PC-3 (cell line): ENCODE measurements around the gene IL24. TPM values are rescaled to one million over a fixed set of nuclear protein-coding genes. Genes with fewer than 3 reads are reported as not detected.

Experiments
- ATAC-seq: fragments of 200-7000 bp; cut with Tn5 transposase; 2 replicates; pipeline ENCODE4 v1.9.1; 2020; ENCODE audit warnings: mild to moderate bottlenecking, moderate library complexity
- BruUV-seq: library from RNA; stranded (reverse); fragments of 400-500 nt; replicated peaks from 2 replicates; lab custom pipeline; 2021; lab: Mats Ljungman, UMichigan
- CTCF ChIA-PET: fragments of 300-600 bp; sonication (Branson Sonifier 250); formaldehyde crosslinking; loops from one replicate; lab custom pipeline; 2022; ENCODE audit warnings: antibody characterized with exemption; lab: Charles Lee
- POLR2A ChIA-PET: fragments of 300-600 bp; sonication (Branson Sonifier 250); formaldehyde crosslinking; loops from one replicate; lab custom pipeline; 2022; ENCODE audit warnings: antibody characterized with exemption; ENCODE audit not compliant: unreplicated experiment; lab: Charles Lee
- DNase-seq: peaks from one replicate; pipeline ENCODE4 v3.0.0-alpha.2; 2015
- H2AFZ ChIP-seq: fragments of 300-600 bp; sonication (generic); 2 replicates; pipeline ENCODE4 v1.6.0; 2016; ENCODE audit warnings: antibody characterized with exemption, low read length
- H3F3A ChIP-seq: fragments of 300-600 bp; sonication (generic); one replicate; pipeline ENCODE4 v1.6.0; 2017; ENCODE audit warnings: antibody characterized with exemption, low read length, control low read depth, mild to moderate bottlenecking; ENCODE audit not compliant: unreplicated experiment
- H3K27ac ChIP-seq: fragments of 300-600 bp; sonication (generic); 2 replicates; pipeline ENCODE4 v1.5.1; 2016; ENCODE audit warnings: mild to moderate bottlenecking, low read length
- H3K27me3 ChIP-seq: fragments of 300-600 bp; sonication (generic); 2 replicates; pipeline ENCODE4 v1.6.1; 2016; ENCODE audit warnings: low read length, mixed read lengths
- H3K36me3 ChIP-seq: fragments of 300-600 bp; sonication (generic); 2 replicates; pipeline ENCODE4 v1.6.1; 2016; ENCODE audit warnings: low read depth, mixed run types, low read length, mixed read lengths
- H3K4me1 ChIP-seq: fragments of 300-600 bp; sonication (generic); 2 replicates; pipeline ENCODE4 v1.5.1; 2016; ENCODE audit warnings: low read length; ENCODE audit not compliant: insufficient read depth
- H3K4me2 ChIP-seq: fragments of 300-600 bp; sonication (generic); 2 replicates; pipeline ENCODE4 v1.6.0; 2016; ENCODE audit warnings: low read length
- H3K4me3 ChIP-seq: fragments of 300-600 bp; sonication (generic); 2 replicates; pipeline ENCODE4 v1.5.1; 2016; ENCODE audit warnings: mild to moderate bottlenecking, low read length, mixed read lengths
- H3K79me2 ChIP-seq: fragments of 300-600 bp; sonication (generic); 2 replicates; pipeline ENCODE4 v1.6.1; 2017; ENCODE audit warnings: low read length, mixed read lengths
- H3K9ac ChIP-seq: fragments of 300-600 bp; sonication (generic); 2 replicates; pipeline ENCODE4 v1.6.0; 2016; ENCODE audit warnings: mild to moderate bottlenecking, low read length
- H3K9me2 ChIP-seq: fragments of 300-600 bp; sonication (generic); replicated peaks from 2 replicates; pipeline ENCODE4 v1.6.1; 2016; ENCODE audit warnings: mixed run types, low read length, mixed read lengths
- H3K9me3 ChIP-seq: fragments of 300-600 bp; sonication (generic); 2 replicates; pipeline ENCODE4 v1.6.1; 2016; ENCODE audit warnings: low read length, mixed read lengths
- H4K20me1 ChIP-seq: fragments of 300-600 bp; sonication (generic); 2 replicates; pipeline ENCODE4 v1.6.1; 2016; ENCODE audit warnings: low read length, mixed read lengths
- EZH2 ChIP-seq: fragments of 300-600 bp; sonication (generic); IDR thresholded peaks from one replicate; pipeline ENCODE4 v1.6.1; 2017; ENCODE audit warnings: antibody characterized with exemption, mild to moderate bottlenecking, low read length; ENCODE audit not compliant: unreplicated experiment
- EZH2phosphoT487 ChIP-seq: fragments of 300-600 bp; sonication (generic); IDR thresholded peaks from 2 replicates; pipeline ENCODE4 v1.6.1; 2018; ENCODE audit warnings: mild to moderate bottlenecking, antibody characterized with exemption, low read length, borderline replicate concordance
- intact Hi-C: fragments of 100-400 bp; cut with micrococcal nuclease; formaldehyde crosslinking; loops from 2 replicates; pipeline ENCODE4 v1.9.0; 2023
- total RNA-seq: library from RNA; depleted of rRNA; stranded (reverse); fragments of >200 nt; gene quantifications from 2 replicates; pipeline ENCODE4 v1.2.3, GENCODE V29; 2014
- TF ChIP-seq, protein P1 (sequence below): fragments of 300-600 bp; sonication (generic); conservative IDR thresholded peaks from 2 replicates; pipeline ENCODE4 v1.5.1; 2017; ENCODE audit warnings: antibody characterized with exemption, low read depth, mild to moderate bottlenecking, low read length

Gene IL24
- total RNA-seq, 1 experiment from 2014 or later, result 1.9 TPM

- Histone ChIP-seq H3K4me3 (no peak overlapping the region), H3K27ac (no peak overlapping the region), H3K9me3 (no peaks in the 10 kb centered on the region), H3K4me1 (peaks cover 54% of the 10 kb centered on the region), H3K36me3 (0 out of 2 replicates have a peak, but pooled peaks cover 2% of the 10 kb centered on the region), H3K9me2 (peaks cover 4% of the 10 kb centered on the region; the same call in 1 of the 2 replicates), H4K20me1 (no peaks in the 10 kb centered on the region), H3K27me3 (no peaks in the 10 kb centered on the region), H3F3A (no peaks in the 10 kb centered on the region), H3K4me2 (no peak overlapping the region), H3K9ac (no peak overlapping the region), H2AFZ (no peak overlapping the region), H3K79me2 (no peaks in the 10 kb centered on the region)
- CTCF ChIA-PET, result no interaction called here
- ATAC-seq, result no peak
- DNase-seq, result no peak
- POLR2A ChIA-PET, result interaction anchor here (0.6 kb wide), 1 partner anchor 95 kb away, joined by 4 read pairs; no protein-coding TSS in a partner anchor
- TF ChIP-seq, protein P1, sequence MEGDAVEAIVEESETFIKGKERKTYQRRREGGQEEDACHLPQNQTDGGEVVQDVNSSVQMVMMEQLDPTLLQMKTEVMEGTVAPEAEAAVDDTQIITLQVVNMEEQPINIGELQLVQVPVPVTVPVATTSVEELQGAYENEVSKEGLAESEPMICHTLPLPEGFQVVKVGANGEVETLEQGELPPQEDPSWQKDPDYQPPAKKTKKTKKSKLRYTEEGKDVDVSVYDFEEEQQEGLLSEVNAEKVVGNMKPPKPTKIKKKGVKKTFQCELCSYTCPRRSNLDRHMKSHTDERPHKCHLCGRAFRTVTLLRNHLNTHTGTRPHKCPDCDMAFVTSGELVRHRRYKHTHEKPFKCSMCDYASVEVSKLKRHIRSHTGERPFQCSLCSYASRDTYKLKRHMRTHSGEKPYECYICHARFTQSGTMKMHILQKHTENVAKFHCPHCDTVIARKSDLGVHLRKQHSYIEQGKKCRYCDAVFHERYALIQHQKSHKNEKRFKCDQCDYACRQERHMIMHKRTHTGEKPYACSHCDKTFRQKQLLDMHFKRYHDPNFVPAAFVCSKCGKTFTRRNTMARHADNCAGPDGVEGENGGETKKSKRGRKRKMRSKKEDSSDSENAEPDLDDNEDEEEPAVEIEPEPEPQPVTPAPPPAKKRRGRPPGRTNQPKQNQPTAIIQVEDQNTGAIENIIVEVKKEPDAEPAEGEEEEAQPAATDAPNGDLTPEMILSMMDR, result no peak
- TF ChIP-seq EZH2phosphoT487, result no peak
- no peak for TF ChIP-seq EZH2
- intact Hi-C loops, result no loop called here
- no TSS peak for BruUV-seq
Measured at GRCh38 chr1:206899717-206900116, 2.5 kb downstream of the IL24 start.

DNA sequence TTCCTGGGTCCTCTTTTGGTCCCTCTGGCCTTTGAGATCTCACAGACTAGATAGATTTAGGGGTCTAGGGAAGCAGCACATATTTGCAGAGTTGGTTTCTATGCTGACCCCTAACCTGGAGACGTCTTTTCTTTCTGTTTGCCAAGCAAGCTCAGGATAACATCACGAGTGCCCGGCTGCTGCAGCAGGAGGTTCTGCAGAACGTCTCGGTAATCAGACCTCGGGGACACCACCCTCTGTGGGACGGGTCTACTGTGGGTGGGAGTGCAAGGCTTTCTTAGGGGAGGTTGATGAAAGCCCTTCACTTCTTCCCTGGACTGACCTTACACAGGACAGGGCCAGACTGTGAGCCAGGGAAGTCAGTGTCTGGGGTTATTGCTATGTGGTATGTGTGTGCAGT, 2.9 kb downstream of the IL24 start:
- POLR2A ChIA-PET, result interaction anchor here (0.6 to 0.7 kb wide), 2 partner anchors 10 to 12 kb away, joined by 3 to 4 read pairs; no protein-coding TSS in a partner anchor
- Histone ChIP-seq H3K27me3 (no peaks in the 10 kb centered on the region), H3K9ac (no peak overlapping the region), H3K9me2 (peaks cover 4% of the 10 kb centered on the region; the same call in 1 of the 2 replicates), H3F3A (no peaks in the 10 kb centered on the region), H3K4me3 (no peak overlapping the region), H3K36me3 (0 out of 2 replicates have a peak, but pooled peaks cover 2% of the 10 kb centered on the region), H3K27ac (no peak overlapping the region), H3K4me1 (peaks cover 54% of the 10 kb centered on the region), H3K79me2 (no peaks in the 10 kb centered on the region), H4K20me1 (no peaks in the 10 kb centered on the region), H3K4me2 (no peak overlapping the region), H2AFZ (no peak overlapping the region), H3K9me3 (no peaks in the 10 kb centered on the region)
- no peak for DNase-seq
- intact Hi-C loops, result no loop called here
- ATAC-seq, result no peak
- no peak for TF ChIP-seq EZH2
- CTCF ChIA-PET, result no interaction called here
- BruUV-seq, result no TSS peak

GRCh38 chr1:206901944-206902343, 4.7 kb downstream of the IL24 start:
- POLR2A ChIA-PET, result no interaction called here
- peaks cover 4% of the 10 kb centered on the region; the same call in 1 of the 2 replicates for H3K9me2 ChIP-seq
- no peaks in the 10 kb centered on the region for H4K20me1 ChIP-seq
- no TSS peak for BruUV-seq
- TF ChIP-seq EZH2 (no peak), EZH2phosphoT487 (no peak)
- TF ChIP-seq, protein P1, result no peak
- H3K79me2 ChIP-seq, result no peaks in the 10 kb centered on the region
- H3K27me3 ChIP-seq, result no peaks in the 10 kb centered on the region
- ATAC-seq (no peak), DNase-seq (no peak)
- CTCF ChIA-PET, result no interaction called here
- no peak overlapping the region for H2AFZ ChIP-seq
- 0 out of 2 replicates have a peak, but pooled peaks cover 2% of the 10 kb centered on the region for H3K36me3 ChIP-seq
- no peak overlapping the region for H3K9ac ChIP-seq
- no peaks in the 10 kb centered on the region for H3K9me3 ChIP-seq
- H3K4me2 ChIP-seq, result no peak overlapping the region
- no peak overlapping the region for H3K27ac ChIP-seq
- intact Hi-C loops, result no loop called here
- H3F3A ChIP-seq, result no peaks in the 10 kb centered on the region
- H3K4me1 ChIP-seq, result peaks cover 46% of the 10 kb centered on the region
- no peak overlapping the region for H3K4me3 ChIP-seq
